Subcutaneous abdominal adipose tissue (tissue), 5 donors: ENCODE measurements around the gene SKAP1.

Source experiments
- H3K27ac ChIP-seq: one replicate; pipeline ENCODE4 v1.7.0; 2013; ENCODE audit warnings: low read depth, mild to moderate bottlenecking, inconsistent platforms, low read length, moderate library complexity
- H3K27me3 ChIP-seq, 5 donors: one replicate each; pipeline ENCODE4 v1.7.0; 2013; ENCODE audit warnings: low read length in 5 of 5, inconsistent platforms in 1 of 5; ENCODE audit not compliant: control insufficient read depth in 5 of 5, insufficient read depth in 4 of 5
- H3K36me3 ChIP-seq, 5 donors: one replicate each; pipeline ENCODE4 v1.7.0; 2013; ENCODE audit warnings: low read length in 5 of 5; ENCODE audit not compliant: control insufficient read depth in 5 of 5, insufficient read depth in 5 of 5
- H3K4me1 ChIP-seq, 5 donors: one replicate each; pipeline ENCODE4 v1.7.0; 2013; ENCODE audit warnings: low read length in 5 of 5, mild to moderate bottlenecking in 3 of 5, moderate library complexity in 1 of 5; ENCODE audit not compliant: control insufficient read depth in 5 of 5, insufficient read depth in 5 of 5
- H3K4me3 ChIP-seq, 5 donors: one replicate each; pipeline ENCODE4 v1.7.0; 2013; ENCODE audit warnings: low read length in 5 of 5, low read depth in 1 of 5
- H3K9ac ChIP-seq, 5 donors: one replicate each; pipeline ENCODE4 v1.7.0; 2013; ENCODE audit warnings: low read length in 5 of 5, mild to moderate bottlenecking in 4 of 5, moderate library complexity in 3 of 5
- H3K9me3 ChIP-seq, 5 donors: one replicate each; pipeline ENCODE4 v1.7.0; 2013; ENCODE audit warnings: low read length in 5 of 5; ENCODE audit not compliant: control insufficient read depth in 5 of 5
- donor health status: healthy.
- donor health status: healthy.
- donor health status: healthy.
- donor health status: healthy.
- donor health status: healthy.

The SKAP1 gene

GRCh38 chr17:48101012-48101720, 328.8 kb downstream of the SKAP1 start, which contains the start of gene CBX1:
CBX1 (minus strand) TSS chr17:48101478; CDS start chr17:48077004, 24,474 bp downstream.
- Histone ChIP-seq H3K9me3 (peaks cover 0 to 6% (median 3%) of the 10 kb centered on the region in 5 donors), H3K36me3 (no peaks in the 10 kb centered on the region), H3K9ac (peak within 1 kb of the TSS; percentile 56 to 78 (median 73)), H3K4me1 (peaks cover 0 to 18% (median 11%) of the 10 kb centered on the region in 5 donors), H3K27me3 (no peaks in the 10 kb centered on the region), H3K27ac (peak within 1 kb of the TSS; percentile 72), H3K4me3 (peak within 1 kb of the TSS; percentile 74 to 87 (median 80))

DNA sequence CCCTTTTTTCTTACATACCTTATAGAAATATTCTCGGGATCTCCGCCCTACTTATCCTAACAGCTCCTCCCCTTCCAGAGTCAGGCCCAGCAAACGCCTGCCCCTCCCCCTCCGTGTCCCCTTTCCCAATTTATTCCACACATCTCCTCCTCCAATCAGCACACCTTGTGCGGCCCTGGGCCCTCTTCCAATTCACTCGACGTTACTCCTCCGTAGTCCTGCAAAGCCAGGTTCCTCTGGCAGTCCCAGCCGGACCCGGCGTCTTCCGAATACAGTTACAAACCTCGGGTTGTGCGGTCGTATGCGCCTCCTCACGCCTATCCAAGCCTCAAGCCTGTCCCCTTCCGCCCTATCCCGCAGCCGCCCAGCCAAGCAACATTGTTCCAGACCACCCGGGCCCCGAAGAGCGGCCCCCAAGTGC, 329.4 kb downstream of the SKAP1 start:
- Histone ChIP-seq H3K4me3 (peak overlapping the region; percentile 74 to 87 (median 80)), H3K36me3 (no peaks in the 10 kb centered on the region), H3K9me3 (peaks cover 0 to 6% (median 3%) of the 10 kb centered on the region in 5 donors), H3K9ac (peak overlapping the region; percentile 56 to 78 (median 73)), H3K27me3 (no peaks in the 10 kb centered on the region), H3K4me1 (peaks cover 0 to 20% (median 12%) of the 10 kb centered on the region in 5 donors), H3K27ac (peak overlapping the region; percentile 72)

- Histone ChIP-seq H3K9me3 (peaks cover 0 to 6% (median 3%) of the 10 kb centered on the region in 5 donors), H3K4me1 (peaks cover 0 to 21% (median 14%) of the 10 kb centered on the region in 5 donors), H3K9ac (peak overlapping the region in 4 of 5 donors; percentile 71 to 78 (median 73)), H3K27me3 (no peaks in the 10 kb centered on the region), H3K27ac (no peak overlapping the region), H3K4me3 (peak overlapping the region; percentile 74 to 87 (median 80)), H3K36me3 (no peaks in the 10 kb centered on the region)
These were observed 329.9 kb downstream of the SKAP1 start for GRCh38 chr17:48100160-48100559.

- H3K27ac ChIP-seq, result no peak overlapping the region
- H3K36me3 ChIP-seq, result peaks cover 0 to 8% (median 0%) of the 10 kb centered on the region in 5 donors
- H3K9ac ChIP-seq, result no peak overlapping the region
- H3K4me1 ChIP-seq, result peaks cover 0 to 11% (median 6%) of the 10 kb centered on the region in 5 donors
- H3K4me3 ChIP-seq, result no peak overlapping the region
- H3K27me3 ChIP-seq, result no peaks in the 10 kb centered on the region
- no peaks in the 10 kb centered on the region for H3K9me3 ChIP-seq
These were observed 334.4 kb downstream of the SKAP1 start for GRCh38 chr17:48095611-48096010.

DNA sequence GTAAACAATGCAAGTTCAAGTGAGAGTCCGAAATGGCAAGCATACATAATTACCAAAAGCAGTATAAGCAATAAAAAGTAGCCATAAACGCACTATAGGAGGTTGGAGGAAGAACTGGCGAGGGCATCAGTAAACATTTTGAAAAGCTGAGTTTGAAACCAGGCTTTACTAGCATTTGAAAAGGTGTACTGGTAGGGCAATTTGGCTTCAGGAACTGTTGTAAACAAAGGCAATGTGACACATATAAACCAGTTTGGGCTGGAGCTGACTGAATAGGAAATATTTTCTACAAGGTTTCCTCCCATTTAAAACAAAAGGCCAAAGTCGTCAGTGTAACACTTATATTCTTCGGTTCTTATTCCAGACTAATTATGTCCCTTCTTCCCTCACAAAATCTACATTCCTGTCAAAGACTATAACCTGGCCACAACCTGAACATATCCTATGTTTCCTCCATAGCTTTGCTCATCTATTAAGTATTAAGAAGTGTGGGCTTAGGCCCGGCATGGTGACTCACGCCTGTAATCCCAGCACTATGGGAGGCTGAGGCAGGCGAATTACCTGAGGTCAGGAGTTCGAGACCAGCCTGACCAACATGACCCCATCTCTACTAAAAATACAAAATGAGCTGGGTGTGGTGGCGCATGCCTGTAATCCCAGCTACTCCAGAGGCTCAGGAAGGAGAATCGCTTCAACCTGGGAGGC, 336.5 kb downstream of the SKAP1 start:
- no peaks in the 10 kb centered on the region for H3K27me3 ChIP-seq
- no peaks in the 10 kb centered on the region for H3K9me3 ChIP-seq
- no peak overlapping the region for H3K9ac ChIP-seq
- peaks cover 0 to 8% (median 0%) of the 10 kb centered on the region in 5 donors for H3K36me3 ChIP-seq
- H3K27ac ChIP-seq, result no peak overlapping the region
- H3K4me1 ChIP-seq, result peaks cover 0 to 6% (median 0%) of the 10 kb centered on the region in 5 donors
- no peak overlapping the region for H3K4me3 ChIP-seq

DNA sequence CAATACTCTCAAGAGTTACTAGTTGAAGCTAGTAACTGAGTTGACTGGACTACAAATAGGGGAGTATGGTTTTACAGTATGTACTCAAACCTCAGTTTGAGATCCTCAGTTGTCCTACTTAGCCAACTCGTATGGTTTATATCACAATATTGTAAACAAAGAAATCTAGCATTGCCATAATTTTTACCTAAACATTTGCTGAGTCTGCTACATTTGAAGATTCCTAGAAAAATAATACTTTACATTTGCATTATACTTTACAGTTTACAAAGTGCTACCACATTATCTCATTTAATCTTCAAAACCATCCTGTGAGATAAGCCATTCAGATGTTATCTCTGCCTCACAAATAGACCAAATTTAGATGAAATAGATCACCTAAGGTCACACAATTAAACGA, 345.1 kb downstream of the SKAP1 start:
- H3K9me3 ChIP-seq, result no peaks in the 10 kb centered on the region
- no peaks in the 10 kb centered on the region for H3K27me3 ChIP-seq
- no peak overlapping the region for H3K27ac ChIP-seq
- H3K36me3 ChIP-seq, result no peaks in the 10 kb centered on the region
- no peak overlapping the region for H3K9ac ChIP-seq
- peaks cover 0 to 10% (median 9%) of the 10 kb centered on the region in 5 donors for H3K4me1 ChIP-seq
- no peak overlapping the region for H3K4me3 ChIP-seq
